GM19397 (cell line): Measurements from ENCODE around the gene NKX1-1.

Experiments
- ATAC-seq: cut with Tn5 transposase; IDR thresholded peaks from one replicate; pipeline ENCODE4 v1.9.1; 2021; ENCODE audit warnings: mild to moderate bottlenecking, moderate library complexity; ENCODE audit not compliant: unreplicated experiment

The NKX1-1 gene

GRCh38 chr4:1417522-1418390 lies 11.5 kb upstream of the NKX1-1 start:
- ATAC-seq, result no peak

GRCh38 chr4:1416948-1417260 lies 10.7 kb upstream of the NKX1-1 start:
- no peak for ATAC-seq

GRCh38 chr4:1416051-1416947 lies 10.1 kb upstream of the NKX1-1 start:
- ATAC-seq, result no peak

GRCh38 chr4:1415681-1415981 lies 9.4 kb upstream of the NKX1-1 start:
- no peak for ATAC-seq

GRCh38 chr4:1414831-1415680 lies 8.8 kb upstream of the NKX1-1 start:
- no peak for ATAC-seq

GRCh38 chr4:1413687-1414479 lies 7.6 kb upstream of the NKX1-1 start:
- no peak for ATAC-seq

- ATAC-seq, result no peak
Observed at GRCh38 chr4:1413204-1413663, 7.0 kb upstream of the NKX1-1 start.

GRCh38 chr4:1412376-1413203 lies 6.3 kb upstream of the NKX1-1 start:
- no peak for ATAC-seq

- ATAC-seq, result no peak
Observed at GRCh38 chr4:1411436-1412375, 5.5 kb upstream of the NKX1-1 start.

GRCh38 chr4:1410491-1411325 lies 4.5 kb upstream of the NKX1-1 start:
- no peak for ATAC-seq

GRCh38 chr4:1409491-1410425 lies 3.5 kb upstream of the NKX1-1 start:
- ATAC-seq, result no peak

- ATAC-seq, result no peak
Observed at GRCh38 chr4:1409079-1409478, 2.8 kb upstream of the NKX1-1 start.

- no peak for ATAC-seq
Observed at GRCh38 chr4:1408418-1408817, 2.2 kb upstream of the NKX1-1 start.

GRCh38 chr4:1407657-1408333 lies 1.6 kb upstream of the NKX1-1 start:
- ATAC-seq, result no peak

GRCh38 chr4:1406981-1407656 lies 877 bp upstream of the NKX1-1 start:
- no peak for ATAC-seq
